Measurements from ENCODE around the gene ZNF792. TPM values are rescaled to one million over a fixed set of nuclear protein-coding genes. Genes with fewer than 3 reads are reported as not detected.

ZNF792 gene
- total and polyA plus RNA-seq, 2 donors (not counting 1 experiment from before 2014, with no cell fraction given), result 3.8 to 11.2 TPM

- Histone ChIP-seq H3K9me3 (ENCODE audit: control extremely low read depth in 1 of 3, control insufficient read depth in 2 of 3, insufficient read depth in 1 of 3, low read length in 2 of 3) (no peaks in the 10 kb centered on the region), H3K4me2 (replicated peaks; ENCODE audit: low read depth, low read length, poor library complexity, severe bottlenecking) (peak overlapping the region; percentile 99), H3K9ac (ENCODE audit: low read length) (peak overlapping the region; percentile 76), H3K4me1 (ENCODE audit: control insufficient read depth in 2 of 2, insufficient read depth in 2 of 2, low read length in 2 of 2) (peaks cover 47 to 67% of the 10 kb centered on the region in 2 donors), H2AFZ (ENCODE audit: insufficient read depth, low read depth, low read length, poor library complexity, severe bottlenecking) (peak overlapping the region; percentile 92), H3K79me2 (ENCODE audit: control insufficient read depth, insufficient read depth, low read length) (peaks cover 53% of the 10 kb centered on the region), H3K27ac (ENCODE audit: low read length in 2 of 2) (peak overlapping the region in 1 of 2 donors; percentile 84), H3K36me3 (replicated peaks in 1 of 2; ENCODE audit: control extremely low read depth in 1 of 2, control insufficient read depth in 1 of 2, extremely low read depth in 1 of 2, insufficient read depth in 2 of 2, low read length in 1 of 2) (peaks cover 3 to 4% of the 10 kb centered on the region in 2 experiments), H4K20me1 (ENCODE audit: control insufficient read depth, insufficient read depth, low read length, poor library complexity, severe bottlenecking) (peaks cover 27% of the 10 kb centered on the region), H3K4me3 (ENCODE audit: control extremely low read depth in 1 of 5, extremely low read depth in 1 of 5, insufficient read depth in 1 of 5, low read depth in 2 of 5, low read length in 4 of 5) (peak overlapping the region in 4 of 5 experiments; percentile 66 to 79 (median 71)), H3K27me3 (replicated peaks in 1 of 4; ENCODE audit: control extremely low read depth in 1 of 4, control insufficient read depth in 3 of 4, insufficient read depth in 4 of 4, low read length in 3 of 4) (no peaks in the 10 kb centered on the region)
- CTCF ChIA-PET, result interaction anchor here (0.6 to 5.0 kb wide), 3 partner anchors 13 to 1467 kb away, joined by 3 to 32 read pairs (median 3); no protein-coding TSS in a partner anchor
- Mint-ChIP-seq H3K27me3 (no peaks in the 10 kb centered on the region), H3K27ac (no peak overlapping the region), H3K4me1 (peaks cover 59% of the 10 kb centered on the region), H3K4me3 (no peak overlapping the region), H3K9me3 (ENCODE audit: insufficient read depth) (no peaks in the 10 kb centered on the region)
- no peak for TF ChIP-seq EZH2 (IDR thresholded peaks at IDR 0.05; ENCODE audit: borderline replicate concordance, insufficient read depth, low read depth, low read length, poor library complexity, severe bottlenecking)
- TF ChIP-seq, protein P1, sequence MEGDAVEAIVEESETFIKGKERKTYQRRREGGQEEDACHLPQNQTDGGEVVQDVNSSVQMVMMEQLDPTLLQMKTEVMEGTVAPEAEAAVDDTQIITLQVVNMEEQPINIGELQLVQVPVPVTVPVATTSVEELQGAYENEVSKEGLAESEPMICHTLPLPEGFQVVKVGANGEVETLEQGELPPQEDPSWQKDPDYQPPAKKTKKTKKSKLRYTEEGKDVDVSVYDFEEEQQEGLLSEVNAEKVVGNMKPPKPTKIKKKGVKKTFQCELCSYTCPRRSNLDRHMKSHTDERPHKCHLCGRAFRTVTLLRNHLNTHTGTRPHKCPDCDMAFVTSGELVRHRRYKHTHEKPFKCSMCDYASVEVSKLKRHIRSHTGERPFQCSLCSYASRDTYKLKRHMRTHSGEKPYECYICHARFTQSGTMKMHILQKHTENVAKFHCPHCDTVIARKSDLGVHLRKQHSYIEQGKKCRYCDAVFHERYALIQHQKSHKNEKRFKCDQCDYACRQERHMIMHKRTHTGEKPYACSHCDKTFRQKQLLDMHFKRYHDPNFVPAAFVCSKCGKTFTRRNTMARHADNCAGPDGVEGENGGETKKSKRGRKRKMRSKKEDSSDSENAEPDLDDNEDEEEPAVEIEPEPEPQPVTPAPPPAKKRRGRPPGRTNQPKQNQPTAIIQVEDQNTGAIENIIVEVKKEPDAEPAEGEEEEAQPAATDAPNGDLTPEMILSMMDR (IDR thresholded peaks at IDR 0.05), result no peak
- ATAC-seq (ENCODE audit: low read depth) (no peak), DNase-seq (no peak)
- intact Hi-C loops (cut with micrococcal nuclease), result loop anchor here (5.0 kb wide), 1 partner anchor 268 kb away; the partner anchor contains the start of gene ZNF181
- WGBS (ENCODE audit: insufficient coverage), result under 1% methylated on average over 37 of the region's 37 CpGs
- POLR2A ChIA-PET, result interaction anchor here (0.6 to 1.2 kb wide), 2 partner anchors 27 to 455 kb away, joined by 3 to 6 read pairs; no protein-coding TSS in a partner anchor
Measured at GRCh38 chr19:35000338-35000646, 36.3 kb upstream of the ZNF792 start.

Data from B cell (primary cell).